Measurements from ENCODE around the gene IL24. TPM values are rescaled to one million over a fixed set of nuclear protein-coding genes. Genes with fewer than 3 reads are reported as not detected.
"Not testable (repeated sequence)": the region's sequence is repeated elsewhere in the genome, so short reads cannot be mapped to it uniquely, and the experiment has no call there.

The IL24 gene
- total and polyA plus RNA-seq, 2 experiments from 2014 or later: not detected

GRCh38 chr1:206923009-206923960, 26.0 kb downstream of the IL24 start:
- DNase-seq (ENCODE audit: low read depth in 1 of 2, low spot score in 1 of 2): no peak
- no peaks in the 10 kb centered on the region for H3K36me3 ChIP-seq
- no peak overlapping the region for H3K27ac ChIP-seq
- H3K4me3 ChIP-seq: no peak overlapping the region
- no peaks in the 10 kb centered on the region for H3K9me3 ChIP-seq (ENCODE audit: low read depth)
- no peak for TF ChIP-seq CTCF (IDR thresholded peaks at IDR 0.05; ENCODE audit: low read depth, low read length)
- H3K4me1 ChIP-seq (ENCODE audit: low read depth): no peaks in the 10 kb centered on the region
- no peaks in the 10 kb centered on the region for H3K27me3 ChIP-seq

GRCh38 chr1:206923961-206924557, 26.8 kb downstream of the IL24 start:
- H3K36me3 ChIP-seq; H3K9me3 ChIP-seq (ENCODE audit: low read depth); H3K27me3 ChIP-seq; H3K4me3 ChIP-seq; H3K27ac ChIP-seq; DNase-seq (ENCODE audit: low read depth in 1 of 2, low spot score in 1 of 2); H3K4me1 ChIP-seq (ENCODE audit: low read depth): not testable (repeated sequence)

- H3K27ac ChIP-seq: no peak overlapping the region
- no peak overlapping the region for H3K4me3 ChIP-seq
- no peaks in the 10 kb centered on the region for H3K36me3 ChIP-seq
- H3K27me3 ChIP-seq: no peaks in the 10 kb centered on the region
- TF ChIP-seq CTCF (IDR thresholded peaks at IDR 0.05; ENCODE audit: low read depth, low read length): no peak
- H3K9me3 ChIP-seq (ENCODE audit: low read depth): no peaks in the 10 kb centered on the region
- no peak for DNase-seq (ENCODE audit: low read depth in 1 of 2, low spot score in 1 of 2)
- no peaks in the 10 kb centered on the region for H3K4me1 ChIP-seq (ENCODE audit: low read depth)
Measured at GRCh38 chr1:206924592-206925105, 27.4 kb downstream of the IL24 start.

GRCh38 chr1:206925106-206925736, 28.0 kb downstream of the IL24 start:
- H3K27ac ChIP-seq: no peak overlapping the region
- no peaks in the 10 kb centered on the region for H3K4me1 ChIP-seq (ENCODE audit: low read depth)
- no peak for TF ChIP-seq CTCF (IDR thresholded peaks at IDR 0.05; ENCODE audit: low read depth, low read length)
- DNase-seq (ENCODE audit: low read depth in 1 of 2, low spot score in 1 of 2): no peak
- H3K27me3 ChIP-seq: no peaks in the 10 kb centered on the region
- H3K4me3 ChIP-seq: no peak overlapping the region
- H3K9me3 ChIP-seq (ENCODE audit: low read depth): no peaks in the 10 kb centered on the region
- no peaks in the 10 kb centered on the region for H3K36me3 ChIP-seq

GRCh38 chr1:206926286-206926685, 29.0 kb downstream of the IL24 start:
- Histone ChIP-seq H3K4me3 (no peak overlapping the region), H3K36me3 (no peaks in the 10 kb centered on the region), H3K9me3 (ENCODE audit: low read depth) (no peaks in the 10 kb centered on the region), H3K27me3 (no peaks in the 10 kb centered on the region), H3K4me1 (ENCODE audit: low read depth) (no peaks in the 10 kb centered on the region), H3K27ac (no peak overlapping the region)
- no peak for TF ChIP-seq CTCF (IDR thresholded peaks at IDR 0.05; ENCODE audit: low read depth, low read length)
- no peak for DNase-seq (ENCODE audit: low read depth in 1 of 2, low spot score in 1 of 2)
